Ramos (cell line): ENCODE data around the gene WT1.
"Not testable (repeated sequence)": the region's sequence is repeated elsewhere in the genome, so short reads cannot be mapped to it uniquely, and the experiment has no call there.

Source experiments
- in situ Hi-C: fragments of 300-500 bp; cut with MboI; formaldehyde crosslinking; loops from one replicate; pipeline ENCODE4 v1.14.3; 2022; ENCODE audit warnings: low sequenced_read_pairs; ENCODE audit not compliant: unreplicated experiment

WT1 gene

GRCh38 chr11:32390712-32391111 is 44.6 kb downstream of the WT1 start:
- in situ Hi-C loops = no loop called here

GRCh38 chr11:32388871-32389770 is 46.2 kb downstream of the WT1 start:
- in situ Hi-C loops = no loop called here

GRCh38 chr11:32388365-32388764 is 47.0 kb downstream of the WT1 start:
- in situ Hi-C loops = no loop called here

- in situ Hi-C loops = no loop called here
Observed at GRCh38 chr11:32387411-32387810, 47.9 kb downstream of the WT1 start.

DNA sequence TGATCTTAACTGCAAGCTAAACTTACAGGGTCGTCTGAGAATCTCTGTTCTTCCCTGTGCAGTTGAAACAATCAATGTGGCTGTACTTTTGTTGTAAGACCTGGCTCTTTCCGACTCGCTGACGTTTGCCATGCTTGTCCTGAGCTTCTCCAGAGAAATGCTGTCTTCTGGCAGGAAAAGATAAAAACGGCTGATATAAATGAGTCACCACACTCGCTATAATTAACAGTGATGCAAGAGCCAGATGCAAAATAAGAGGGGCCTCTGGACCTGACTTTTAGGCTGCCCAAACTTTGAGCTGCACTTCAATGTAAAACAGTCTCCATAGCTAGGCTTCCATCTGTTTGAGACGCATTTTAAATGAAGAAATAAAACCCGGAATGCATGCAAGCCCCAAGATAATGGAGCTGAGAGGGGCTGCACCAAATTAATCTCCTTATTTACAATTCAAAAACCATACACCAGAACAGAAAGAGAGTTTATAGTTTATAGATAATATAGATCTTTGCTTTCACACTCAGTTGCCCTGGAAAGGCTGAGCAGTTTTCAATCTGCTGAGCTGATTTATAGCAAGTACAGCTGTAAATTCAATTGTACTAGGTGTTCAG is 48.5 kb downstream of the WT1 start:
- in situ Hi-C loops = no loop called here

DNA sequence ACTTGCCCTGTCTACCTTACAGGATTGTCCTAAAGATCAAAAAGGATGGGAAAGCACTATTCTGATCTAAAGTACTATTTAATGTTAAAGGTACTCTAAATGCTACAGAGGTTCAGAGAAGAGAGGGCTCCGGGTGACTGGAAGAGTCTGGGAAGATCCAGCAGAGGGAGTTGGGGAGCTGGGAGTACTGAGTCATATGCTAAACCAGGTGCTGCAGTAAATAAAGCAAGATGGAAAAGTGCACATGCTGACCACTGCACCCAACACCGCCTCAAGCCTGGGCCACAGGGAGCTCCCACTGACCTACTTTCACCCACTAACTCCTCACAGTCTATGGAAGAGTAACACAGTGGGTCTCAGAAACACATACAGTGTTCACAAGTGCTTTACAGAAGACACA is 49.3 kb downstream of the WT1 start:
- in situ Hi-C loops = no loop called here

DNA sequence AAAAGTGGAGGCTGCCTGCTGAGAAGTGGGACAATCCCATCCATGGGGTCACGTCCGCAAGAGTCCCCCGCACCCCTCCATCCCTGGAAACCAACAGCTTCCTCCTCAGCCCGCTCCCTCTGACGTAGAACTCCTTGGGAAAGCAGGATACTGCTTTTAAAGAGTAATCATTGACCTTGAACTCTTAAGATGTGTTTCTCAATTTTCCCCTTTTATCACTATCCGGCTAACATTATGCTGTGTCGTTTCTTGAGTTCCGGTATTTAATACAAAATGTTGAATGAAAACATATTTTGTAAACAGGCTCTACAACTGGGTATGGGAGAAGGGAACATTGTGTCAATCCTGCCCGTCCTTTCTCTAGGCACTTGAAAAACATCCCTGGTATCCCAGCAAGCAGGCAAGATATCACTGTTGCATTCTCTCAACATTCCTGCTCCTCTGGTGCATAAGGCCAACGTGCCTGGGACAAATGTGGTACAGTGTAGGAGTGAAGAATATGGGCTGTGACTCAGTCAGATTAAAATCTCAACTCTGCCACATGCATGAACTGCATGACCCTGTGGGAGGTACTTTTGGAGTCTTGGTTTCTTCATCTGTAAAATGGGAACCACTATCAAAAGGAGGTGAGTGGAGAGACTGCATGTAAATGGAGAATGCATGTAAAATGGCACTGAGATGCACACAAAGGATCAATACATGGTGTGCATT is 52.8 kb downstream of the WT1 start:
- in situ Hi-C loops = no loop called here

DNA sequence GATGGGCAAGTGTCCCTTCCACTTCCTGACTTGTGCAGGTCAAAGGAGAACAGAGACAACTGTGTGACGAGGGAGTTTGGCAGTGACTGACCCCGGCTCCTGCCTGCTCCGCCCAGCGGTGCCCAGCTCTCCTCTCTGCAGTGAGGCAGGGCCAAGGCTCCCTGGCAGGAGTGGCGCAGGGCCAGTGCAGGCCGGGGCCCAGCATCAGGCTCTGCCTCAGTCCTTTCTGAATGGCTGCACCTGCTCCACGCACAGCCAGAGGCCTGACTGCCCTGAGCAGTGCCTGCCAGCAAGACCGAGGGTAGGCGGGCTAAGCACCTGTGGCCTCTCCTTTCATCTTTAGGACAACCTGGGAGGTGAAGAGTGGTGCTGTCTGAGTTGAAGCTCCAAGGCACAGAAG is 54.2 kb downstream of the WT1 start:
- in situ Hi-C loops = no loop called here

GRCh38 chr11:32379719-32380118 is 55.6 kb downstream of the WT1 start:
- in situ Hi-C loops = no loop called here

- in situ Hi-C loops = no loop called here
Observed at GRCh38 chr11:32375826-32376225, 59.5 kb downstream of the WT1 start.

- in situ Hi-C loops = no loop called here
Observed at GRCh38 chr11:32374261-32374711, 61.1 kb downstream of the WT1 start.

DNA sequence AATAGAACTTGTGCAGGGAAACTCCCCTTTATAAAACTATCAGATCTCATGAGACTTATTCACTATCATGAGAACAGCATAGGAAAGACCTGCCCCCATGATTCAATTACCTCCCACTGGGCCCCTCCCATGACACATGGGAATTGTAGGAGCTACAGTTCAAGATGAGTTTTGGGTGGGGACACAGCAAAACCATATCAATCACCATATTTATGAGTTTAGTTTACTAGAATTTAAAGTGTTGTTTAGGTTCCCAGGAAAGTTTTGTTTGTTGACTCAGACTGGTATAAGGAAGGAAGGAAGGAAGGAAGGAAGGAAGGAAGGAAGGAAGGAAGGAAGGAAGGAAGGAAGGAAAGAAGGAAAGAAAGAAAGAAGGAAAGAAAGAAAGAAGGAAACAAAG is 65.4 kb downstream of the WT1 start:
- in situ Hi-C loops = not testable (repeated sequence)

- in situ Hi-C loops = no loop called here
Observed at GRCh38 chr11:32366666-32367065, 68.7 kb downstream of the WT1 start.

GRCh38 chr11:32365192-32365591 is 70.1 kb downstream of the WT1 start:
- in situ Hi-C loops = no loop called here

GRCh38 chr11:32358729-32359128 is 76.6 kb downstream of the WT1 start:
- in situ Hi-C loops = no loop called here

DNA sequence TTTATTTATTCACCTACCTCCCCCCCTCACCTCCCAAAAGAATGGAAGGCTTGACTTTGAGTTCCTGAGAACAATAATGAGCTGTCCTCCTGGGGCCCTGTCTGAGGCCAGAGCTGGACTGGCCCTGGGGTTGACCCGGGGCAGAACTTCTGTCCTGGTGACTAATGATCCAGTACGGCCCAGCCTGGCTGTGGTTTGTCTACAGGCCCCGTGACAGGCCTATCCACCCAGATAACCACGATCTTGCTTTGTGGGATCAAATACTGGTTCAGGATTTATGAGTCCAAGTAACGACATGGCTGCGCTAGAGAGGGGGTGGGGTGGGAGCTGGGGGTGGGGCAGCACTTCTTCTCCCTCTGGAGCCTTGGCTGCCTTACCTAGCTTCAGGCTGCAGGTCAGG is 81.5 kb downstream of the WT1 start:
- in situ Hi-C loops = no loop called here

GRCh38 chr11:32348502-32348901 is 86.8 kb downstream of the WT1 start:
- in situ Hi-C loops = no loop called here

DNA sequence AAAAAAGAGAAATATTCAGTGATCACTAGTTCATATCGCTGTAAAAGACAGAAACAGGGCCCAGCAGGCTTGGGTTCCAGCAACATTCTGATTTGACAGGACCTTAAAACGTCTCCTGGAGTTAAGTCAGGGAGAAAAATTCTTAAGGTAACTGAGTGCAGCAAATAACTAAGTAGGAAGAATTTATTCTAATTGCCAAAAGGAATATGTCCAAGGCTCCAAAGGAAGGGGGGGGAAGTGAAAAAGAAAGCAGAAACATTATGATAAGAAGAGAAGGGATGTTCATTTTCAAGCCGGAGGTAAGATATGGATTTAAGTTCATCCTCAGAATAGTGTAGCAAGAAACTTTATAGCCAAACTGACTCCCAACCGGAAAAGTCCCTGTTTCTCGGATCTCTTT is 90.4 kb downstream of the WT1 start:
- in situ Hi-C loops = no loop called here

GRCh38 chr11:32343325-32344008 is 91.9 kb downstream of the WT1 start:
- in situ Hi-C loops = no loop called here
